DMS79 (cell line): Measurements from ENCODE around the gene ZNF445.
A peak's percentile ranks its signal among the peaks of the same experiment; 100 is the strongest.
"Not testable (repeated sequence)": the region's sequence is repeated elsewhere in the genome, so short reads cannot be mapped to it uniquely, and the experiment has no call there.

ENCODE experiments used
- DNase-seq: peaks from one replicate; lab custom pipeline; 2025; lab: John Stamatoyannopoulos, UW

The ZNF445 gene

GRCh38 chr3:44398853-44399252 is 78.6 kb downstream of the ZNF445 start:
- no peak for DNase-seq

GRCh38 chr3:44398271-44398670 is 79.2 kb downstream of the ZNF445 start:
- DNase-seq = not testable (repeated sequence)

GRCh38 chr3:44396200-44397171 is 81.0 kb downstream of the ZNF445 start:
- DNase-seq = peak; percentile 39

- no peak for DNase-seq
These were observed 81.8 kb downstream of the ZNF445 start for GRCh38 chr3:44395714-44396113.

DNA sequence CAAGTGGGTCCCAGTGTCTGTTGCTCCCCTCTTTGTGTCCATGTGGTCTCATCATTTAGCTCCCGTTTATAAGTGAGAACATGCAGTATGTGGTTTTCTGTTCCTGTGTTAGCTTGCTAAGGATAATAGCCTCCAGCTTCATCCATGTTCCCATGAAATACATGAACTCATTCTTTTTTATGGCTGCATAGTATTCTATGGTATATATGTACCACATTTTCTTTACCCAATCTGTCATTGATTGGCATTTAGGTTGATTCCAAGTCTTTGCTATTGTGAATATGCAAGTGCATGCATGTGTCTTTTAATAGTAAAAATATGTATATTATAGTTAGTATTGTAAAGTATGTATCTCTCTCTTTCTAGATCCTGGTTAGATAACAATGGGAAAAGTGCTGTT is 85.0 kb downstream of the ZNF445 start:
- DNase-seq = no peak

GRCh38 chr3:44387404-44387803 is 90.1 kb downstream of the ZNF445 start:
- DNase-seq = no peak
